ENCODE data around the gene PTPN4.
A peak's percentile ranks its signal among the peaks of the same experiment; 100 is the strongest.

The PTPN4 gene

DNA sequence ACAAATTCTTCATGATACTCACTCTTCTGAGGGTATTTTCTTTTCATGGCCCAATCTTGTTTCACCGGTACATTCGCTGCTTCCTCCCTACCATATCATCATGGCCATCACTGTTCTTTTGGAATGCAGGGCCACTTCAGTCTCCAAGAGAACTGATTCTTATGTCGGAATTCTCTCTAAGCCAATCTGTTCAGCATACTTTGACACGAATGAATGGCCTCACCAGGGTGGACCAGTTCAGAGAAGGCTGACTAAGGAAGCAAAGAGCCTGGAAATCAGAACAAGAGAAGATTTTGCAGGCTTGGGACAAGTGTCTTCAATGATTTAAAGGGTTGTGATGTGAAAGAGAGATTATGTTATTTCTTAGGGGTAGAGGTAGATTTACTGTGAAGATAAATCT lies 248.1 kb downstream of the PTPN4 start:
- no peak overlapping the region for H3K27ac ChIP-seq
- TF ChIP-seq, protein P1, sequence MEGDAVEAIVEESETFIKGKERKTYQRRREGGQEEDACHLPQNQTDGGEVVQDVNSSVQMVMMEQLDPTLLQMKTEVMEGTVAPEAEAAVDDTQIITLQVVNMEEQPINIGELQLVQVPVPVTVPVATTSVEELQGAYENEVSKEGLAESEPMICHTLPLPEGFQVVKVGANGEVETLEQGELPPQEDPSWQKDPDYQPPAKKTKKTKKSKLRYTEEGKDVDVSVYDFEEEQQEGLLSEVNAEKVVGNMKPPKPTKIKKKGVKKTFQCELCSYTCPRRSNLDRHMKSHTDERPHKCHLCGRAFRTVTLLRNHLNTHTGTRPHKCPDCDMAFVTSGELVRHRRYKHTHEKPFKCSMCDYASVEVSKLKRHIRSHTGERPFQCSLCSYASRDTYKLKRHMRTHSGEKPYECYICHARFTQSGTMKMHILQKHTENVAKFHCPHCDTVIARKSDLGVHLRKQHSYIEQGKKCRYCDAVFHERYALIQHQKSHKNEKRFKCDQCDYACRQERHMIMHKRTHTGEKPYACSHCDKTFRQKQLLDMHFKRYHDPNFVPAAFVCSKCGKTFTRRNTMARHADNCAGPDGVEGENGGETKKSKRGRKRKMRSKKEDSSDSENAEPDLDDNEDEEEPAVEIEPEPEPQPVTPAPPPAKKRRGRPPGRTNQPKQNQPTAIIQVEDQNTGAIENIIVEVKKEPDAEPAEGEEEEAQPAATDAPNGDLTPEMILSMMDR (conservative IDR thresholded peaks at IDR 0.05), result no peak
- TF ChIP-seq ZFX (IDR thresholded peaks at IDR 0.05), result no peak

DNA sequence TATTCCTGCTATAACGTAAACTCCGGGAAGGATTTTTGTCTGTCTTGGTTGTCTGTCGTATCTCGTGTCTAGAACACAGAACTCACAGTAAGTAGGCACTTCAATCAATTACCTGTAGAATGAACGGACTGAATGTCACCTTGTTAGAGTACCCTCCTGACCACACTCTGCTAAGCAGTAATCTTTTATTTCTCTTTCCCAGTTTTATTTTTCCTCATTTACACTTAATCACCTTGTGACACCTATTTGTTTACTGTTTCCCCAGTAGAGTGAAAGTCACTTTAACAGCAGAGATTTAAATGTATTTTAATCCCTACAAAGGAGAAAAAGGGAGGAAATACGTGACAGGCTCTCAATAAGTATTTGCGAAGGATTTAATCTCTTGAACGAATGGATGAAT lies 252.6 kb downstream of the PTPN4 start:
- H3K27ac ChIP-seq, result peak overlapping the region; percentile 94
- TF ChIP-seq, protein P1 (conservative IDR thresholded peaks at IDR 0.05), result no peak
- no peak for TF ChIP-seq ZFX (IDR thresholded peaks at IDR 0.05)

DNA sequence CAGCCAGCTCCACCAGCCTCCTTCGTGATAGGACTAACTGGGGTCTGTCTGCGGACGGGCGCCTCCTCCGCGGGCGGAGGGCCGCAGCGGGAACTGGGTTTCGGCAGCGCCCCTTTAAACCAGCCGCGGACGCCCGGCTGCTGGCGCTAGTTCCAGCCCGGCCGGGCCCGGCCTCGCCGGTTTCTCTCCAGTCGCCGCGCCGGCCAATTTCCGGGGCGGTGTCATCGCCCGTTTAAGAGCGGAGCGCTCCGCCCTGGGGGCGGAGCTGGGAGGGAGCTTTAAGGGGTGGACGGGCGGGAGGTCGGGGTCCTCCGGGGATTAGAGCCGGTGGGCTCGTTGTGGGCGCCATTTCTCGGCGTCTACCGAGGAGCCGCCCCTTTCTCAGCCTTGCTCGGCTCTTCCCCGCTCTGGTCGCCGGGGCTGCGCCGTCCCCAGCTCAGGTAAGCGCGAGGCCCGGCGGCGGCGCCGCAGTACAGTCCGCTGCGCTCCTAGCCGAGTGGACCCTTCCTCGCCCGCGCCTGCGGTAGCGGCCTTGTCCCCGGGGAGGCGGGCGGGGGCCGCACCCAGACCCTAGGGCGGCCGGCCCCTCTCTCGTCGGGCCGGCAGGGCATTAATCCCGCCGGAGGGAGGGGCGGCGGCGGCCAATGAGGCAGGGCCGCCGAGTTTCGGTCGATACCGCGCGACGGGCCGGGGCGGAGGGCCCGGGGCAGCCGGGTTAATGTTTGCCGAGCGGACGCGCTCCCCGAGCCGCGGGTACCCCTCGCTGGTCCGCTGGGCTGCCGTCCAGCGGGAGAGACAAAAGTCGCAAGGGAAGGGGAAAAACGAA lies 253.3 kb downstream of the PTPN4 start, which contains the start of gene EPB41L5:
EPB41L5 (plus strand) TSS at position 307 of the 826 bp plus-strand sequence. CDS start 6,008 bp downstream, outside the sequence.
- peak within 1 kb of the TSS; percentile 94 for H3K27ac ChIP-seq
- TF ChIP-seq ZFX (IDR thresholded peaks at IDR 0.05), result peak; percentile 86
- TF ChIP-seq, protein P1 (conservative IDR thresholded peaks at IDR 0.05), result no peak; the same call in 1 of the 2 replicates

DNA sequence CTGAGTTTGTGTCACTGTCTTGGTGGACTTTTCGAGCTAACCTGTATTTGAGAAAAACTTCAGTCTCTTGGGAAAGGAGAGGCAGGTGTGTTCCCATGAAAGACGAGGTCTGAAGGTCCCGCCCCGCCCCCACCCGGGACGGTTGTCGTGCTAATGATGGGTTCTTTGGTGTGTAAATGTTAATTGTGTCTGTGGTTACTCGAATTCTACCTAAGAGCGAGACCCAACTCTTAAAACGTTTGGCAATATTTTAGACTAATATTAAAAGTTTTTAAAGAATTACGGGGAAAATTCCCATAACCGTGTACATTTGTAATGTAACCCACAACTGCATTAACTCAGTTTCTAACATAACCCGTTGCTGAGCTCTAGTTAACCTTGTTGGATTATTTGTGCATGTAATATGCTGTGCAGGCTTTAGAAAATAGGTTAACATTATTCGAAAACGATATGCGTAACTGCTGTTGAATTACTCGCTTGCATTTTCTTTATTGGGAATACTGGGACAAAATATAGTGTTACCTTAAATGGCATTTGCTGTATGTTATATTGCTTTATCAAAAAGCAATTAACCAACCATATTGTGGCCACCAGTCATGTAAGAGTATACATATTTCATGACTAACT lies 254.0 kb downstream of the PTPN4 start:
- TF ChIP-seq ZFX (IDR thresholded peaks at IDR 0.05), result no peak
- TF ChIP-seq, protein P1 (conservative IDR thresholded peaks at IDR 0.05), result no peak
- peak overlapping the region; percentile 94 for H3K27ac ChIP-seq

DNA sequence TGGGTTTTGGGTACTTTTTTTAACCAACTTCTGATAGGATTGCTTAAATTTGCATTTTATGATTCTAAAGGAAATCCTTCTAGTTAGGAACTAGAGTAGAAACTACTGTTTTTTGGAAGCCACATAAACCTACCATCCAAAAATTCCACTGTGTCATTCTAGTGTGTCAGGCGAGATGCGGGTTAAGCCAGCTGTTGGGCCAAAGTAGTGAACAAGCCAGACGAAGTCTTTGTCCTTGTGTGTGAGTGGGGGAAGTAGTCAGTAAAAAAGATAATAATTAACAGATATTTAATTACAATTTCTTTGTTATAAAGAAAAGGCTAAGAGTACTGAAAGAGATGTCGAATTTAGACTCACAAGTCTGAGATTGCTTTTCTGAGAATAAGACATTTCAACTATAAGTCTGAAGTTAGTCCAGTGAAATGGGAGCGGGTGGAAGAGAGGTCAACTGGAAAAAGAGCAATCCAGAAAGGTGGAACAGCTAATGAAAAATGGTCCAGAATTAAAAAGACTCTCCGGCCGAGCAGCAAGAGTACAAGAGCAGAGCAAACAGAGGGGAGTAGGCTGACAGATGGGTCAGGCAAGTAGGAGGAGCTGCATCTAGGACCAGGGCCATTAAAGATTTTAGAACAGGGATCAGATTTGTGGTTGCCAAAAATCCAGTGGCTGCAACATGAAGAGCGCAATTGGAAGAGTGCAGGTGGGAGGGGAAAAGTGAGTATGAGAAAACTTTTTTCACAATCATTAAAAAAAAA lies 254.7 kb downstream of the PTPN4 start:
- H3K27ac ChIP-seq, result no peak overlapping the region

DNA sequence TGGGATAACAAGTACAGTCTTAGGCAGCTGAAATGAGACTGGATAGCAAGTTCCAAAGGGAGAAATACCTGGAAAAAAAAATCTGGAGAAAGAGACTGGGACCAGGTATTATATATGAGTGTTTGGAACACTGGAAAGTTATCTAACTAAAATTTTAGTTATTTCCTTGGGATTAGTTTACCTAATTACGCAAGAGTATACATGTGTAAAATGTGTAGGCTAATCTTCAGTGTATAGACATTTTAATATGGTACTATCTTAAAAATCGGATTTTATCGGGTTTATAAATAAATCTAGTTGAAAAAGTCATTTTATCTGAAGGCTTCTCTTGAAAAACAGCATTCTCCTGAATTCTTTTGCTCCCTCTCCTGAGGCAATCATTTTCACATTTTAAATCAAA lies 257.1 kb downstream of the PTPN4 start:
- no peak for TF ChIP-seq ZFX (IDR thresholded peaks at IDR 0.05)
- TF ChIP-seq, protein P1 (conservative IDR thresholded peaks at IDR 0.05), result no peak
- H3K27ac ChIP-seq, result no peak overlapping the region

More for the DNA sequence above, 254.7 kb downstream of the PTPN4 start:
- TF ChIP-seq, protein P1 (conservative IDR thresholded peaks at IDR 0.05), result no peak
- no peak for TF ChIP-seq ZFX (IDR thresholded peaks at IDR 0.05)
